ENCODE measurements around the gene ZPBP2.
A peak's percentile ranks its signal among the peaks of the same experiment; 100 is the strongest.
"Not testable (repeated sequence)": the region's sequence is repeated elsewhere in the genome, so short reads cannot be mapped to it uniquely, and the experiment has no call there.

ZPBP2 gene

DNA sequence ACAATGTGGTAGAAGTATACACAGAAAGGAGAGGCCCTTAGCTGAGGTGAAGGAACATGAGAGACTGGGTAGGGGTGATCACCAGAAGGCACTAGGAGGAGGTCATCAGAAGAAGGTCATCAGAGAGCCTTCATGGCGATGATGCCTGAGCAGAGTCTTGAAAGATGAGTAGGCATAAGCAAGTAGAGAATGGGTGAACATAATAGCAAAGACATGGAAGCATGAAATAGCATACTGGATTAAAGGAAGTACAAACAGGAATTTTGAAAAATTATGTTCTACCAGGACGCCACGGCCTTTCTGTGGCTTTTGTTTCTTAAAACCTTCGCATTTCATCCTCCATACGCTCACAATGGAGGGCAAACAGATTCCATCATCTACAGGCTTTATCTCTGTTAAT lies 6.8 kb upstream of the ZPBP2 start:
- DNase-seq = no peak

GRCh38 chr17:39863244-39863917 lies 4.6 kb upstream of the ZPBP2 start:
- no peak for DNase-seq

DNA sequence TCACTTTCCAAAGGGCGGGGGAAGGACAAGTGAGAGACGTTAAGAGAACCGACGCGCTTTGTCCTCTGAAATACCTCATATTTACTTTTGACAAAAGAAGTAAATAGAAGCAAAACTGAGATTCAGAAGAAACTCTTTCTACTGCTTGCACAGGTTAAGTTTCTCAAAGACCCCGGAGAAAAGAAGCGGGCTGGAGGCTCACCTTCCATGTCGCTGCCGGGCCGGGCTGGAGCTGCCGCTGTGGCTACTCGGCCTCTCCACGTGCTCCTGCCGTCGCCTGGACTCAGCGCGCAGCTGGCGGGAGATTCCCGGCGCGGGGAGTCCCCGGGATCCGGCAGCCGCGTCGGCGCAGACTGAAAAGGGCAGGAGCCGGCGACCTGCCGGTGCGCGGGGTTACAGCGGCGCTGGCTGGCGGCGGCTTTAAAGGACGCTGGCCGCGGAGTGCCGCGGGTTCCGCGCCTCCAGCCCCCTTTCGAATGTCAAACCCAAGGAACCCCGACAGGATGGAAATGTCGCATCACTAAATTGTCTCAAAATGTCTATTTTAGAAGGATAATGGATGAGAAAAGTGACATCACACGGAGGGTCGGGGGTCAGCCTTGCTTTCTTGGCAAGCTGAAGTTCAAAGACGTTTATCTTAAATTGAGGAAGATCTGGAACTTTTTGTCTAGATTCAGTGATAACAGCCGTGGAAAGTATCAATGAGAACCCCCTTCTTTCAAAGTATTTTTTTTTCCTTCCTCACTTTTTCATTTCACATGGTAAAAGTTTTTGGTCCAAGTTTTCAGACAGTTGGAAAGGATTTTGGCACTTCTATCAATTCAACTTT lies 3.9 kb upstream of the ZPBP2 start, which contains the start of gene IKZF3:
IKZF3 (minus strand) TSS at position 395 of the 829 bp plus-strand sequence; CDS start at position 209, 186 bp downstream.
- DNase-seq = peak; percentile 30 to 93 (median 85)

DNA sequence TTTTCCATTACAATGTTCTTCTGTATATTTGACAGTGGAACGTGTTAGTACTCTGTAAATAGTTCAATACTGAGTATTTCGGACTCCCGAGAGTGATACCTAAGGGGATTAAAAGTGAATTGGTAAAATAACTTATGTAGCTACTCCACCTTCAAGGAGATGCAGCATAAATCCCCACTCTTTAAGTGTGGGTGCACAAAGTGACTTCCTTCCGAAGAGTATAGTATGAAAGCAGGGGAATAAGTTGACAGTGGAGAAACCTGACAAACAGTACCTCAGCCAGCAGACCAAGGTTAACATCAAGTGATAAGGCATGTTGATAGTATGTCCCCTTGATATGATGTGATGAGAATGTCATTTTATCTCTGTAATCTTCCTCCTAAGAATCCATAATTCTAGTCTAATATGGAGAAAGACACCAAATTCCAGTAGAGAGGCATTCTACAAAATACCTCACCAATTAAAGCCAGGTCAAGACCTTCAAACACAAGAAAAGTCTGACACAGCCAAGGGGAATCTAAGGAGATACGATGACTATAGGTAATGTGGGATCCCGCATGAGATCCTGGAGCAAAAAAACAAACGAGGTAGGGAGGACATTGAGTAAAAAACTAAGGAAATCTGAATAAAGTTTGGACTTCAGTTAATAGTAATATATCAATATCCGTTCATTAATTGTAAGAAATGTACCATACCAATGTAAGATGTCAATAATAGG lies 1.8 kb upstream of the ZPBP2 start:
- no peak for DNase-seq

GRCh38 chr17:39867084-39867879 lies 720 bp upstream of the ZPBP2 start:
- DNase-seq = no peak

DNA sequence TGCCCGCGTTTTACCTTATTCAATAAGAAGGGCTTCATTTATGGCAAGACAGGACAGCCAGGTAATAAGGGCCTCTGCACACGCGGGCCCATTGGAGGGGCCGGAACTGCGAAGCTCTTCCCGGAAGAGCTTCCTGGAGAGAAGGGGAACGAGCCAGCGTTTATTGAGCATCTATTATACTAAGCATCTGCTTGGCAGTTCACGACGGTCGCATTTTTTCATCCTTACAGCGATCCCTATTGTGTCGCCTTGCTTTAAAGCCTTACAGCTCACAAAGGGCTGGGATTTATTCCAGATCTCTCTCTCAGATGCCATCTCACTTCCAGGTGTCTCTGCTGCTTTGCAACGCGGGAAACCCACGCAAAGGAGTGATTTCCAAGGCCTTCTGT lies 546 bp downstream of the ZPBP2 start:
- no peak for DNase-seq

GRCh38 chr17:39870776-39871175 lies 2.8 kb downstream of the ZPBP2 start:
- no peak for DNase-seq

DNA sequence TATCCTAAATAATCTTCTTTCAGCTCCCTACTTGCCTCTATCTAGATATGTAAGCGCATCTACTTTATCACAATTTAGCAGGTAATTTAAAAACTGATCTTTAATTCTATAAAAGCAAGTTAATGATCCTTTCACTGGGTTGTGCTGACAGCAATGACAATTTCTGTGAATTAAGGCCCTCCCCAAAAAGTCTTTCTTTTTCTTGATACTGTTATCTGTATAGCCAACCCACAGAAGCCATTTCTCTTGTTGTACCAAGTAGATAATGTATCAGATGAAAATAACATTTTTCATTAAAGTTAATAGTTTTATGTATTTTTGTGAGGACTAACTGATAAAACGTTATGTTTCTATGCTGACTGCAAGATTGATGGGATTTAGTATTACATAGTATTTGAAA lies 3.8 kb downstream of the ZPBP2 start:
- DNase-seq = no peak

GRCh38 chr17:39872751-39873150 lies 4.7 kb downstream of the ZPBP2 start:
- peak in 1 of 3 experiments; percentile 11 for DNase-seq

- DNase-seq = not testable (repeated sequence)
Observed at GRCh38 chr17:39886102-39886501, 18.1 kb downstream of the ZPBP2 start.

DNA sequence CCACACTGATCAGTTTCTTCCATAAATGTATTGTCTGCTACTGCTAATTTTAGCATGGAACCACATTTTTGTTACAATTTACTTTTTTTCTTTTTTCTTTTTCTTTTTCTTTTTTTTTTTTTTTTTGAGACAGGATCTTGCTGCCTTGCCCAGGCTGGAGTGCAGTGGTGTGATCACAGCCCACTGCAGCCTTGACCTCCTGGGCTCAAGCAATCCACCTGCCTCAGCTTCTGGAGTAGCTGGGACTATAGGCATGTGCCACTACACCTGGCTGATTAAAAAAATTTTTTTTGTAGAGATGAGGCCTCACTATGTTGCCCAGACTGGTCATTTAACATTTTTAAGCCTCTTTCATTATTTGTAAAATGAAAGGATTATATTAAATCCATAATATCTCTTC lies 19.1 kb downstream of the ZPBP2 start:
- DNase-seq = no peak

DNA sequence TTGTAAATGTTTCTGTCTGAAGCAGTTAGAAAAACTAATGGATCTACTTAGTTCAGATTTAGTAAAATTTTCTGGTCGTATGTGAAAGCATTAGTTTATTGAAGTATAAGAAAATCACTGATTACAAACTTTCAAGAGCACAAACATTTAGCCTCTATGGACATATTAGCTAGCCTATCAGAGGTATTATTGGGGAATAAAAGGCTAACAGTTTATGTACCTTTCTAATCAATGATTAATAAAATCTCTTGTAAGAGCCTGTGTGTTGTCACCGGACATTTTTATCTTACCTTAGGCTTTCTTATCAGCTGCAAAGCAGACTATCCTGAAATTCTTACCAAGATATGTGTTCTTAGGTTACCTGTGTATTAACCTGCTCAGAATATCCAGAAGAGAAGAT lies 21.2 kb downstream of the ZPBP2 start:
- no peak for DNase-seq

GRCh38 chr17:39894681-39895376 lies 26.8 kb downstream of the ZPBP2 start:
- DNase-seq = no peak

GRCh38 chr17:39898088-39898487 lies 30.1 kb downstream of the ZPBP2 start:
- no peak for DNase-seq

- no peak for DNase-seq
Observed at GRCh38 chr17:39899215-39899614, 31.2 kb downstream of the ZPBP2 start.

- DNase-seq = not testable (repeated sequence)
Observed at GRCh38 chr17:39902027-39902426, 34.0 kb downstream of the ZPBP2 start.

DNA sequence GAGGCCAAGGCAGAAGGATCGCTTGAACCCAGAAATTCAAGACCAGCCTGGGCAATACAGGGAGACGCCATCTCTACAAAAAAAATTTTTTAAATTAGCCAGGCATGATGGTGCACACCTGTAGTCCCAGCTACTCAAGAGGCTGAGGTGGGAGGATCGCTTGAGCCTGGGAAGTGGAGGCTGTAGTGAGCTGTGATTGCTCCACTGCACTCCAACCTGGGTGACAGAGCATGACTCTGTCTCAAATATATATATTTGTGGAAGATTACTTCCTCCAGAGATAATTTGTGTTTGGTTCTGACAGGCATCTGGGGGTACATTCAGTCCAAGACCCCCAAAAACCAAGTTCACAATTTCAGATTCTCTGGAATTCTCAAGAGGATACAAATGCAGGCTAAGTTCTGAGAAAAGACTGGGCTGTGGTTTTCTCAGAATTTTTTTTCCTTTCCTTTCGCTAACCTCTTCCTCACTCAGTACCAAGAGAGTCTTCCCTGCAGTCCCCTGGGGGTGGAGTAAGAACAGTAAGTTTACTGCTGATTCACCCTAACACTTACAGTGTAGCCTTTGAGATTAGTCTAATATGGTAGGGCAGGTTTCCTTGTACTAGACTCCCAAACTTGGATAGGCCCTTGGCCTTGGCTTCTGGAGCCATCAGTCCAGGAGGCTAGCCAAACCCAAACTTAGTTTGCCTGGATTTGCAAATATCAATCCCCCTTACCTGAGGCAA lies 35.3 kb downstream of the ZPBP2 start:
- DNase-seq = no peak

GRCh38 chr17:39904990-39905288 lies 36.9 kb downstream of the ZPBP2 start:
- DNase-seq = no peak

DNA sequence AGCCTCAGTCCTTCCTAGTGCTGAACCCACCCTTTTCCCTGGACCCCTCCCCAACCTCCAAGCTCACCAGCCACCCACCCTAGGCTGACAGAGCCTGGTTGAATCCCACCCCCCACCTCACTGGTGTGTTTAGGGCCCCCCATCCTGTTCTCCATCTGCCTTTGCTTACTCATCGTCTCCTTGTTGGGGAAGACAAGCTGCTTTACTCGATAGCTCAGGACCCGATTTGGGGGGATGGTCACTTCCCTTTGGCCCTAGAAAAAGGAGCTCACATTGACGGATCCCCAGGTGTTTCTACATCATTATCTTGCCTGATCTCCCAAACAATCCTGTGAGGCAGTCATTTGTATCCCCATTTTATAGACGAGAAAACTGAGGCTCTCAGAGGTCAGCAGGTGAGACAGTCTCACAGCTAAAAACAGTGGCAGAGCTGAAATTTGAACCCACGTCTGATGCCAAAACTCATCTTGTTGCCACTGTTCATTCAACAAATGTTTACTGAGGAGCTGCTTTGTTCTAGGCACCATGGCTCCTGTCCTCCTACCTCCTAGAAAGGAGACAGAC lies 40.9 kb downstream of the ZPBP2 start:
- DNase-seq = no peak

DNA sequence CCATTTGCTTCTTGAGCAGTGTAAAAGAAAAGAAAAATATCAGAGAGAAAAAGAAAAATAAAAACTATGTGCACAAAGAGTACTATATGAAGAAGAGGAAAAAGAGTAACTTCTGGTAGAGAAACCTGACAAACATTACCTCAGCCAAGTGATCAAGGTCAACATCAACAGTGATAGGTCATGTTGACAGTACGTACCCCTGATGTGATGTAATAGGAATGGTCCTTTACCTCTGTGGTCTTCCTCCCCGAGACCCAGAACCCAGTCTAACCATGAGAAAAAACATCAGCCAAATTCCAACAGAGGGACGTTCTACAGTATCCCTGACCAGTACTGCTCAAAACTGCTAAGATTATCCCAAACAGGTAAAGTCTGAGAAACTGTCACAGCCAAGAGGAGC lies 46.0 kb downstream of the ZPBP2 start:
- DNase-seq = no peak

DNA sequence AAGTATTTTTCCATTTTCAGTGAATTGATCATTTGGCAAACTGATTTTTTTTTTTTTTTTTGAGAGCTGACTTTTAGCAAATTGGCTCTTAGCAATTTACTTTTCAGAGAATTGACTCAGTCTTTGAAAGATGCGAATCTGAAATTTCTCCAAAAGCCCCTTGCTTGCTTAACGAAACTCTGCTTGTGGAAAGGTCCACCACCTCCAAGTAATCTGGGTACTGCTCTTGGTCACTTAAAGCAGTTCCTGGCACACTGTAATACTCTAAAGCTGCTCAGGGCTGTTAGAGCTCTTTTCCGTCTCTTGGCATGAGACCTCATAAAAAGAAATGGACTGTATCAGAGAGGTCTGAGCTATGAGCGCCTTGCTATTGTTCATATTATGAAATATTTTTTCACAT lies 47.6 kb downstream of the ZPBP2 start:
- peak in 1 of 3 experiments; percentile 30 for DNase-seq
